NCI-H1417 (cell line): ENCODE data around the gene GHDC.
"Not testable (repeated sequence)": the region's sequence is repeated elsewhere in the genome, so short reads cannot be mapped to it uniquely, and the experiment has no call there.

Experiments used
- DNase-seq, 3 experiments: peaks; one replicate each; lab custom pipeline; 2025; lab: John Stamatoyannopoulos, UW

The GHDC gene

DNA sequence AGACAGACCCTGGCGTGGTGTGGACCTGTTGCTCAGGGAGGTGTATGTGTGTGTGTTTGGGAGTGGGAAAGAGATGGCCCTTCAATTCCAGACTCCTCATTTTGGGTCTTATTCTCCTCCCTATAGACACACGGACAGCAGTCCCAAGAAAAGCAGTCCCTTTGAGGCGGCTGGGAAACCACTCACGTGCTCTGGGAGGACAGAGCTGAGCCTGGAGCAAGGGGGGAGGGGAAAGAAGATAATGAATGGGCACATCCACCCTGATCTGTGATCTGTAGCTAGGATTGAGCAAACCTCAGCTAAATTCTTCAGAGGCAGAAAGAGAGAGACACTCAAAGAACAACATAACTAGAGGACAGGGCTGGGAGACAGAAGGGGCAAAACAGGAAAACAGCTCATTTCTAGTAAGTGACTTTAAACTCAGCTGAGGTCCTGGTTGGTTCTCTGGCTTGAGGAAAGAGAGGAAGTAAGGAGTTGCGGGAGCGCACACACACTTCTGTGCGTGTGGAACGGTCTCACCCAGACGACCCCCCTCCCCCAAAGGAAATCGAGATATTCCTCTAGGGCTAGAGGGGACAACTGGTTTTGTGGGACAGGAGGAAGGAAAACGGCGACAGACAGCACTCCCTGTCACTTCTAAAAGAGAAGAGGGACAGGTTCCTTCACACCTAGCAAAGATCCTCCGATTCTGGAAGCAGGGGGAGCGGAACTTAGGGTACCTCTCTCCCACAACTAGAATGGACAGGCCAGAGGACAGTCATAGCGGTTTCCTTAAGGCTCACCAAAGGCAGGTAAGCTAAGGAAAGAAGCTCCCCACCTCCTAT, 40.2 kb downstream of the GHDC start:
- peak in 1 of 3 experiments; percentile 44 for DNase-seq

DNA sequence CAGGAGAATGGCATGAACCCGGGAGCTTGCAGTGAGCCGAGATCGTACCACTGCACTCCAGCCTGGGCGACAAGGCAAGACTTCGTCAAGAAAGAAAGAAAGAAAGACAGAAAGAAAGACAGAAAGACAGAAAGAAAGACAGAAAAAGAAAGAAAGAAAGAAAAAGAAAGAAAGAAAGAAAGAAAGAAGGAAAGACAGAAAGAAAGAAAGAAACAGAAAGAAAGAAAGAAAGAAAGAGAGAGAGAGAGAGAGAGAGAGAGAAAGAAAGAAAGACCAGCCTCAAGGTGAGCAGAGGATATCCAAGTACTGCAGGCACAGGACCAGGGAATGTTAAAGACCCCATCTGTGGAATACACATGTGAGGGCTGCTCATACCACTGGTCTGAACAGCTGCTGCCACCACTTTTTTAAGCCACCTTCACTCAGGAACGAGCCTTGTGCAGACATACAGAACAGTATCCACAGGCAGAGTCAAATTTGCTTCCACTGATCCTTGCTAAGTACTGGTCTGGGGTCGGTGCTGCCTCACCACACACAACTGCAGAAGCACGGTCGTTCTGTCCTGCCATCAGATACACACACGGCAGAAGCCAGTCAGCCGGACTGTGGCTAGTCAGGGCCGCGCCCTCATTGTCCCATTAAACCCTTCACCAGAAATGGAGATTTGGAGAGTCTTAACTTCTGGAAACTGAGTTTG, 47.2 kb downstream of the GHDC start:
- DNase-seq = no peak

DNA sequence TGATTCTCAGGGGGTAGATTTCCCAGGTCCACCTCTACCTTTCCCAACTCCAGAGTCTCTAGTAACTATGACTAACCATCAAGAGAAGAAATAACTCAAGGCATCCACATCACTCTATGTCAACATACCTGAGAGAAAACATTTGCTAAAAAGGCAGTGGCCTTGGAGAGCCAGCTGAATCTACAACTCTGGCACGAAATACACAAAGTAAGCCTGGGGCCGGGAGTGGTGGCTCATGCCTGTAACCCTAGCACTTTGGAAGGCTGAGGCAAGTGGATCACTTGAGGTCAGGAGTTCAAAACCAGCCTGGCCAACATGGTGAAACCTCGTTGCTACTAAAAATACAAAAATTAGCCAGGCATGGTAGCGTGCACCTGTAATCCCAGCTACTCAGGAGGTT, 51.2 kb downstream of the GHDC start:
- not testable (repeated sequence) for DNase-seq

DNA sequence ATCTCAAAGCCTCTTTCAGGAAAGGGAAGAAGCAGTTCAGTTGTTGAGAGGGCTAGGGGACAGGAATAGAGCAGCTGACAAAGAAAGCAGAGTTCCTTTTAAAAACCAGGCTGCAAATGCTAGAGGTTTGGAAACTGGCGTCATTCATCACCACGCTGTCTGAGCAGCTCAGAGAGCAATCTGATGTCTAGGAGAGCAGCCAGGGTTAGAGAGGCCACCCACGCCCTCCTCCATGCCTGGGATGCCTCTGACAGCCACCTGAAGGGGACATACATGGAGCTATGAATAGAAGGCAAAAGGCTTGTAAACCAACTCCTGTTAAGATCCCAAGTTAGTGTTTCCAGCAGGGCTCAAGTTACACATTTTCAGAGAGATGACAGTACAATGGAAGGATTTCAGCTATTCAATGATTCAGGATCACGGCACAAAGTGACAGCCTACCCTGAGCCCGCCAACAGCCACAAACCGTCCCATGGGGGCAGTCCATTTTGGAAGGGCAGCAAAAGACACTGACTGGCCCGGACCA, 51.9 kb downstream of the GHDC start:
- DNase-seq = no peak

DNA sequence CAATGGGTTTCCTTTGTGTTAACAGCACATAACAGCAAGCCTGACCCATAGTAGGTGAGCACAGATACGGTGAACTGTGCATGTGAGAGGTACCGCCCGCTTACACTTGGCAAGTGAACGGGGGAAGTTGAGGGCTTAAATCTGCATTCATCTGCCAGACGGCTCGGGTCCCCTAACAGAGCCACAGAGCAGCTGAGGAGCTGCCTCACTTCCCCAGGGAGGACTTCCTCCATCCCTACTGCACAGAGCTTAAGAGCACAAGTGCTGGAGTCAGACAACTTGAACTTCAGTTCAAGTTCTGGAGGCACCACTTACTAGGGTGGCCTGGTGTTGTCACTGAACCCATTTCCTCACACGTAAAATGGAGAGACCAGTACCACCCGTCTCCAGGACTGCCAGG, 52.9 kb downstream of the GHDC start:
- no peak for DNase-seq

DNA sequence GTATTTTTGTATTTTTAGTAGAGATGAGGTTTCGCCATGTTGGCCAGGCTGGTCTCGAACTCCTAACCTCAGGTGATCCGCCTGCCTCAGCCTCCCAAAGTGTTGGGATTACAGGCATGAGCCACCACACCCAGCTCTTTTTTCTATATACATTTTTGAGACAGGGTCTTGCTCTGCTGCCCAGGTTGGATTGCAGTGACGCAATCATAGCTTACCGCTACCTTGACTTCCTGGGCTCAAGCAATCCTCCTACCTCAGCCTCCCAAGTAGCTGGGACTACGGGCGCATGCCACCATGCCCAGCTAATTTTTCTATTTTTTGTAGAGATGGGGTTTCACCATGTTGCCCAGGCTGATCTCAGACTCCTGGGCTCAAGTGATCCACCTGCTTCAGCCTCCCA, 53.6 kb downstream of the GHDC start:
- not testable (repeated sequence) for DNase-seq
